ENCODE data around the gene GOLPH3L. TPM values are rescaled to one million over a fixed set of nuclear protein-coding genes. Genes with fewer than 3 reads are reported as not detected.

GOLPH3L gene
- total and polyA plus RNA-seq, 10 of the 15 experiments (the other 5 are each of a cell fraction or from before 2014, with no cell fraction given) = 7.7 to 29.9 (median 19.2) TPM

GRCh38 chr1:150683914-150684313 is 13.0 kb downstream of the GOLPH3L start:
- Histone ChIP-seq H3K36me3 (ENCODE audit: control insufficient read depth in 2 of 2, insufficient read depth in 2 of 2, low read length in 1 of 2) (no peaks in the 10 kb centered on the region; a peak in 1 of 4 replicates), H3K79me2 (ENCODE audit: control insufficient read depth, insufficient read depth, low read length) (no peaks in the 10 kb centered on the region), H3K27me3 (replicated peaks in 1 of 2; ENCODE audit: control insufficient read depth in 2 of 2, insufficient read depth in 2 of 2, low read length in 1 of 2) (no peaks in the 10 kb centered on the region), H3K9me3 (replicated peaks; ENCODE audit: control insufficient read depth, insufficient read depth, low read length) (no peaks in the 10 kb centered on the region; the same call in 2 of the 3 replicates), H3K4me3 (no peak overlapping the region), H3K9ac (ENCODE audit: control insufficient read depth, insufficient read depth, low read length) (no peak overlapping the region), H3K4me2 (ENCODE audit: control insufficient read depth, insufficient read depth) (peak overlapping the region; percentile 49), H3K4me1 (ENCODE audit: control insufficient read depth, insufficient read depth, low read length) (peaks cover 4% of the 10 kb centered on the region), H3K27ac (ENCODE audit: control insufficient read depth, insufficient read depth) (no peak overlapping the region; the same call in 1 of the 2 replicates), H2AFZ (ENCODE audit: control insufficient read depth, low read depth, low read length) (no peak overlapping the region), H4K20me1 (ENCODE audit: control insufficient read depth, insufficient read depth) (no peaks in the 10 kb centered on the region)
- ATAC-seq (peak; percentile 69), DNase-seq (ENCODE audit: low read depth, low spot score) (peak; percentile 11), FAIRE-seq (peak; percentile 61)
- no peak for TF ChIP-seq MTA3 (IDR thresholded peaks at IDR 0.05; ENCODE audit: borderline replicate concordance, low read length)
- peak; percentile 65; the same call in 1 of the 3 replicates for TF ChIP-seq POU2F2 (IDR thresholded peaks at IDR 0.05; ENCODE audit: borderline replicate concordance, low read depth, low read length)
- intact Hi-C loops (cut with micrococcal nuclease; ENCODE audit: unreplicated experiment) (no loop called here), in situ Hi-C loops (cut with MboI) (no loop called here)
- BruUV-seq (replicated peaks) = no TSS peak
- 6% methylated on average over 1 of the region's 1 CpG for WGBS (ENCODE audit: insufficient coverage, insufficient replicate concordance, low lambda C conversion rate, missing lambda C conversion rate)
- POLR2A ChIA-PET = interaction anchor here (0.6 to 1.6 kb wide), 6 partner anchors 9 to 524 kb away, joined by 3 to 6 read pairs (median 4); partner anchors contain the start of gene GOLPH3L
- CTCF ChIA-PET = interaction anchor here (0.7 to 2.2 kb wide), 4 partner anchors 13 to 124 kb away, joined by 3 to 8 read pairs (median 4); partner anchors contain the start of gene GOLPH3L
- SMC1A ChIA-PET (ENCODE audit: uncharacterized antibody, unreplicated experiment) = interaction anchor here (0.6 to 2.9 kb wide), 6 partner anchors 8 to 192 kb away, joined by 3 to 11 read pairs (median 3); partner anchors contain the start of genes ENSA and GOLPH3L
- RAD21 ChIA-PET (ENCODE audit: unreplicated experiment) = interaction anchor here (0.6 to 1.4 kb wide), 3 partner anchors 8 to 1365 kb away, joined by 3 to 4 read pairs (median 3); no protein-coding TSS in a partner anchor

DNA sequence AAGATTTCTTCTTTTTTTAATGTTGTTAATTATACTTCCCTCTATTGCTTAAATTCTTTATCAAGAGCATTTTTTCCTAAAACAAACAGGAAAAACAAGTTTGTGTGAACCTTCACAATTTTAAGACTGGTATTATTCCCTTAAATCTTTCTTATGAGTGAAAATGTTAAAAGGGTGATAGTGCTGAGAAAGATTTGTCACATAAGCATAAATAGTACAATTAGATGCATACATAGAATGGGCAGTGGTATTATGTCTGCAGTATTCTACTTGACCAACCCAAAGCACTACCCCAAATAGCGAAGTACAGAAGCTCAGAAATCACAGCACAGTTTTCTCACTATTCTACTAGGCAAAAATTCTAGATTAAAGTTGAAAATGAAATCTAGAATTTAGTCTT is 18.0 kb downstream of the GOLPH3L start:
- no TSS peak for BruUV-seq (replicated peaks)
- H4K20me1 ChIP-seq (ENCODE audit: control insufficient read depth, insufficient read depth) = no peaks in the 10 kb centered on the region
- RAD21 ChIA-PET (ENCODE audit: unreplicated experiment) = no interaction called here
- TF ChIP-seq POLR2AphosphoS2 (IDR thresholded peaks at IDR 0.05; ENCODE audit: low read depth, low read length) (no peak), HCFC1 (IDR thresholded peaks at IDR 0.05; ENCODE audit: low read length) (no peak), ZNF384 (IDR thresholded peaks at IDR 0.05; ENCODE audit: borderline replicate concordance, low read depth, low read length) (no peak), RELA (IDR thresholded peaks at IDR 0.05; ENCODE audit: borderline replicate concordance, partially characterized antibody) (no peak), SUZ12 (IDR thresholded peaks at IDR 0.05; ENCODE audit: unreplicated experiment) (no peak)
- TF ChIP-seq, protein P1, sequence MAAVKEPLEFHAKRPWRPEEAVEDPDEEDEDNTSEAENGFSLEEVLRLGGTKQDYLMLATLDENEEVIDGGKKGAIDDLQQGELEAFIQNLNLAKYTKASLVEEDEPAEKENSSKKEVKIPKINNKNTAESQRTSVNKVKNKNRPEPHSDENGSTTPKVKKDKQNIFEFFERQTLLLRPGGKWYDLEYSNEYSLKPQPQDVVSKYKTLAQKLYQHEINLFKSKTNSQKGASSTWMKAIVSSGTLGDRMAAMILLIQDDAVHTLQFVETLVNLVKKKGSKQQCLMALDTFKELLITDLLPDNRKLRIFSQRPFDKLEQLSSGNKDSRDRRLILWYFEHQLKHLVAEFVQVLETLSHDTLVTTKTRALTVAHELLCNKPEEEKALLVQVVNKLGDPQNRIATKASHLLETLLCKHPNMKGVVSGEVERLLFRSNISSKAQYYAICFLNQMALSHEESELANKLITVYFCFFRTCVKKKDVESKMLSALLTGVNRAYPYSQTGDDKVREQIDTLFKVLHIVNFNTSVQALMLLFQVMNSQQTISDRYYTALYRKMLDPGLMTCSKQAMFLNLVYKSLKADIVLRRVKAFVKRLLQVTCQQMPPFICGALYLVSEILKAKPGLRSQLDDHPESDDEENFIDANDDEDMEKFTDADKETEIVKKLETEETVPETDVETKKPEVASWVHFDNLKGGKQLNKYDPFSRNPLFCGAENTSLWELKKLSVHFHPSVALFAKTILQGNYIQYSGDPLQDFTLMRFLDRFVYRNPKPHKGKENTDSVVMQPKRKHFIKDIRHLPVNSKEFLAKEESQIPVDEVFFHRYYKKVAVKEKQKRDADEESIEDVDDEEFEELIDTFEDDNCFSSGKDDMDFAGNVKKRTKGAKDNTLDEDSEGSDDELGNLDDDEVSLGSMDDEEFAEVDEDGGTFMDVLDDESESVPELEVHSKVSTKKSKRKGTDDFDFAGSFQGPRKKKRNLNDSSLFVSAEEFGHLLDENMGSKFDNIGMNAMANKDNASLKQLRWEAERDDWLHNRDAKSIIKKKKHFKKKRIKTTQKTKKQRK (IDR thresholded peaks at IDR 0.05; ENCODE audit: low read depth, low read length) = no peak
- TF ChIP-seq, protein P2, sequence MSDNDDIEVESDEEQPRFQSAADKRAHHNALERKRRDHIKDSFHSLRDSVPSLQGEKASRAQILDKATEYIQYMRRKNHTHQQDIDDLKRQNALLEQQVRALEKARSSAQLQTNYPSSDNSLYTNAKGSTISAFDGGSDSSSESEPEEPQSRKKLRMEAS (IDR thresholded peaks at IDR 0.05; ENCODE audit: low read depth, low read length) = no peak

More for the DNA sequence above, 18.0 kb downstream of the GOLPH3L start:
- ChIA-PET CTCF (interaction anchor here (1.2 kb wide), 1 partner anchor 243 kb away, joined by 3 read pairs; no protein-coding TSS in a partner anchor), POLR2A (no interaction called here), SMC1A (ENCODE audit: uncharacterized antibody, unreplicated experiment) (no interaction called here)
- no peak overlapping the region for H2AFZ ChIP-seq (ENCODE audit: control insufficient read depth, low read depth, low read length)
- no peak for FAIRE-seq
- no peak overlapping the region for H3K27ac ChIP-seq (ENCODE audit: control insufficient read depth, insufficient read depth)
- intact Hi-C loops (cut with micrococcal nuclease; ENCODE audit: unreplicated experiment) = no loop called here
- no peak for DNase-seq (ENCODE audit: low read depth, low spot score)
- no peak for ATAC-seq
- no peaks in the 10 kb centered on the region for H3K4me1 ChIP-seq (ENCODE audit: control insufficient read depth, insufficient read depth, low read length)
- no peaks in the 10 kb centered on the region; the same call in 2 of the 3 replicates for H3K9me3 ChIP-seq (replicated peaks; ENCODE audit: control insufficient read depth, insufficient read depth, low read length)
- H3K4me2 ChIP-seq (ENCODE audit: control insufficient read depth, insufficient read depth) = no peak overlapping the region
- no peaks in the 10 kb centered on the region; a peak in 1 of 4 replicates for H3K36me3 ChIP-seq (ENCODE audit: control insufficient read depth in 2 of 2, insufficient read depth in 2 of 2, low read length in 1 of 2)
- WGBS (ENCODE audit: insufficient coverage, insufficient replicate concordance, low lambda C conversion rate, missing lambda C conversion rate) = 100% methylated on average over 1 of the region's 1 CpG
- no peak overlapping the region for H3K9ac ChIP-seq (ENCODE audit: control insufficient read depth, insufficient read depth, low read length)
- H3K79me2 ChIP-seq (ENCODE audit: control insufficient read depth, insufficient read depth, low read length) = no peaks in the 10 kb centered on the region
- H3K4me3 ChIP-seq = no peak overlapping the region
- in situ Hi-C loops (cut with MboI) = no loop called here
- no peaks in the 10 kb centered on the region for H3K27me3 ChIP-seq (replicated peaks in 1 of 2; ENCODE audit: control insufficient read depth in 2 of 2, insufficient read depth in 2 of 2, low read length in 1 of 2)
